DND-41 (cell line): ENCODE data around the gene C1orf141.
"Not testable (repeated sequence)": the region's sequence is repeated elsewhere in the genome, so short reads cannot be mapped to it uniquely, and the experiment has no call there.

ENCODE experiments used
- ATAC-seq: fragments of 200-7000 bp; cut with Tn5 transposase; 3 replicates; pipeline ENCODE4 v1.9.1; 2021; ENCODE audit warnings: low read depth; ENCODE audit not compliant: insufficient read depth
- DNase-seq: peaks from one replicate; pipeline ENCODE4 v3.0.0-alpha.2; 2020
- H2AFZ ChIP-seq: 2 replicates; pipeline ENCODE4 v1.6.0; 2012; ENCODE audit warnings: low read depth, low read length
- H3K27ac ChIP-seq: 2 replicates; pipeline ENCODE4 v1.5.1; 2012; ENCODE audit warnings: low read length, inconsistent platforms
- H3K27me3 ChIP-seq: fragments of 200-600 bp; sonication (generic); 2 replicates; pipeline ENCODE4 v1.6.0; 2012; ENCODE audit warnings: low read length, mild to moderate bottlenecking, inconsistent platforms; ENCODE audit not compliant: insufficient read depth, poor library complexity
- H3K36me3 ChIP-seq: 2 replicates; pipeline ENCODE4 v1.5.1; 2012; ENCODE audit warnings: low read length, inconsistent platforms; ENCODE audit not compliant: insufficient read depth
- H3K4me1 ChIP-seq: 2 replicates; pipeline ENCODE4 v1.5.1; 2012; ENCODE audit warnings: mild to moderate bottlenecking, low read length; ENCODE audit not compliant: insufficient read depth
- H3K4me2 ChIP-seq: 2 replicates; pipeline ENCODE4 v1.6.0; 2012; ENCODE audit warnings: mild to moderate bottlenecking, moderate library complexity, low read length, inconsistent platforms; ENCODE audit not compliant: insufficient read depth
- H3K4me3 ChIP-seq, 2 experiments: fragments of 200-600 bp in 1 of 2; shearing (Covaris generic) in 1 of 2; 2 replicates each; pipeline ENCODE4 v1.5.1; 2012 to 2016; ENCODE audit warnings: inconsistent platforms in 2 of 2, low read length in 2 of 2, mild to moderate bottlenecking in 2 of 2, low read depth in 1 of 2, moderate library complexity in 1 of 2
- H3K79me2 ChIP-seq: 2 replicates; pipeline ENCODE4 v1.6.0; 2012; ENCODE audit warnings: low read length, inconsistent platforms; ENCODE audit not compliant: insufficient read depth
- H3K9ac ChIP-seq: 2 replicates; pipeline ENCODE4 v1.6.0; 2012; ENCODE audit warnings: low read depth, mild to moderate bottlenecking, inconsistent platforms, low read length, moderate library complexity
- H3K9me3 ChIP-seq: 2 replicates; pipeline ENCODE4 v1.5.1; 2012; ENCODE audit warnings: low read length, moderate library complexity, mild to moderate bottlenecking, inconsistent platforms; ENCODE audit not compliant: insufficient read depth, severe bottlenecking
- H4K20me1 ChIP-seq: 2 replicates; pipeline ENCODE4 v1.6.0; 2012; ENCODE audit warnings: low read length; ENCODE audit not compliant: insufficient read depth
- CTCF ChIP-seq: IDR thresholded peaks from 2 replicates; pipeline ENCODE4 v1.5.1; 2012; ENCODE audit warnings: borderline replicate concordance, low read length, moderate library complexity, mild to moderate bottlenecking; ENCODE audit not compliant: poor library complexity, severe bottlenecking; ENCODE audit errors: extremely low read depth
- EZH2 ChIP-seq: IDR thresholded peaks from 3 replicates; pipeline ENCODE4 v1.6.1; 2012; ENCODE audit warnings: borderline replicate concordance, low read depth, mild to moderate bottlenecking, moderate library complexity, low read length, inconsistent platforms; ENCODE audit not compliant: severe bottlenecking

The C1orf141 gene

GRCh38 chr1:67072749-67073148 lies 62.0 kb downstream of the C1orf141 start:
- Histone ChIP-seq H4K20me1 (no peaks in the 10 kb centered on the region), H3K9me3 (peaks cover 7% of the 10 kb centered on the region), H3K36me3 (no peaks in the 10 kb centered on the region), H3K9ac (no peak overlapping the region), H3K27me3 (no peaks in the 10 kb centered on the region), H3K4me3 (no peak overlapping the region), H3K27ac (no peak overlapping the region), H2AFZ (no peak overlapping the region), H3K4me2 (no peak overlapping the region), H3K4me1 (no peaks in the 10 kb centered on the region), H3K79me2 (no peaks in the 10 kb centered on the region)
- DNase-seq, result no peak
- TF ChIP-seq EZH2, result no peak
- TF ChIP-seq CTCF, result no peak
- no peak for ATAC-seq

GRCh38 chr1:67067655-67068054 lies 67.1 kb downstream of the C1orf141 start:
- H3K27ac ChIP-seq, H3K4me2 ChIP-seq, H3K36me3 ChIP-seq, H3K4me1 ChIP-seq, H3K9ac ChIP-seq, ATAC-seq, H2AFZ ChIP-seq, H3K4me3 ChIP-seq, H3K27me3 ChIP-seq, H4K20me1 ChIP-seq, H3K79me2 ChIP-seq: not testable (repeated sequence)
- peaks cover 11% of the 10 kb centered on the region for H3K9me3 ChIP-seq
- DNase-seq, result peak; percentile 6

GRCh38 chr1:67062412-67062811 lies 72.4 kb downstream of the C1orf141 start:
- H3K4me3 ChIP-seq, result no peak overlapping the region
- H3K4me2 ChIP-seq, result no peak overlapping the region

GRCh38 chr1:67061266-67061665 lies 73.5 kb downstream of the C1orf141 start:
- H3K27me3 ChIP-seq, result peaks cover 10% of the 10 kb centered on the region
- no peaks in the 10 kb centered on the region for H3K36me3 ChIP-seq
- H3K27ac ChIP-seq, result no peak overlapping the region
- no peak for ATAC-seq
- H3K4me2 ChIP-seq, result no peak overlapping the region
- no peaks in the 10 kb centered on the region for H3K9me3 ChIP-seq
- no peaks in the 10 kb centered on the region for H4K20me1 ChIP-seq
- no peak overlapping the region for H3K9ac ChIP-seq
- no peak overlapping the region for H2AFZ ChIP-seq
- no peak for TF ChIP-seq CTCF
- no peak for TF ChIP-seq EZH2
- H3K79me2 ChIP-seq, result no peaks in the 10 kb centered on the region
- H3K4me1 ChIP-seq, result no peaks in the 10 kb centered on the region
- no peak overlapping the region for H3K4me3 ChIP-seq
- DNase-seq, result no peak

More at GRCh38 chr1:67062412-67062811, 72.4 kb downstream of the C1orf141 start:
- H3K27me3 ChIP-seq, result peaks cover 8% of the 10 kb centered on the region
- TF ChIP-seq CTCF (no peak), EZH2 (no peak)
- H2AFZ ChIP-seq, result no peak overlapping the region
- H3K27ac ChIP-seq, result no peak overlapping the region
- ATAC-seq (no peak), DNase-seq (no peak)
- H4K20me1 ChIP-seq, result no peaks in the 10 kb centered on the region
- no peaks in the 10 kb centered on the region for H3K4me1 ChIP-seq
- no peak overlapping the region for H3K9ac ChIP-seq
- H3K9me3 ChIP-seq, result peaks cover under 1% of the 10 kb centered on the region
- H3K79me2 ChIP-seq, result no peaks in the 10 kb centered on the region
- H3K36me3 ChIP-seq, result no peaks in the 10 kb centered on the region
